Measurements from ENCODE around the gene LBH. TPM values are rescaled to one million over a fixed set of nuclear protein-coding genes. Genes with fewer than 3 reads are reported as not detected.

The LBH gene
- total and polyA plus RNA-seq, 2 donors (not counting 3 experiments of a cell fraction or from before 2014, with no cell fraction given): 5.3 to 5.5 TPM

DNA sequence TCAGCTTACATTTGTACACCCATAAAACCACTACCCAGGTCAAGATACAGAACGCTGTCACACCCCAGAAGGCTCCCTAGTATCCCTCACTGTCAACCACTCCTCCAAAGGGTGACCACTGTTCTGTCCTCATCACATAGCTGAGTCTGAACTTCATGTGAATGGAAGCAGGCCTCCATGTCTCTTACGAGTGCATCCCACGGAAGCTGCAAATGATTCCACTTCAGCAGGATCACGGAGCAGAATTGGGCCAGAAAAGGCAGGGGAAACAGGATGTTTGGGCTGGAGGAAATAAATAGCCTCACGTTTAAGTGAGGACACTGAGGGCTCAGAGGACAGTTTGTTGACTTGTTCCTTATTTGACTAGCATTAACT lies 38.4 kb downstream of the LBH start:
- DNase-seq (ENCODE audit: low read depth, low spot score) (no peak), FAIRE-seq (no peak)
- no peak overlapping the region for H2AFZ ChIP-seq (ENCODE audit: low read depth, low read length)
- no peak for TF ChIP-seq FOS (IDR thresholded peaks at IDR 0.05; ENCODE audit: borderline replicate concordance, insufficient read depth, low read length)
- TF ChIP-seq POLR2AphosphoS5 (IDR thresholded peaks at IDR 0.05; ENCODE audit: insufficient read depth, low read depth, low read length): no peak
- no peak overlapping the region for H3K4me2 ChIP-seq (ENCODE audit: insufficient read depth, low read length)
- BruUV-seq (replicated peaks): no TSS peak
- H3K36me3 ChIP-seq (ENCODE audit: control insufficient read depth in 2 of 2, extremely low read depth in 1 of 2, insufficient read depth in 2 of 2, low read length in 2 of 2): no peaks in the 10 kb centered on the region
- H3K27me3 ChIP-seq (ENCODE audit: control insufficient read depth in 2 of 2, insufficient read depth in 2 of 2, low read length in 2 of 2): no peaks in the 10 kb centered on the region
- no peak overlapping the region for H3K4me3 ChIP-seq (replicated peaks in 1 of 3; ENCODE audit: insufficient read depth in 1 of 3, low read depth in 1 of 3, low read length in 3 of 3)
- CTCF ChIA-PET: no interaction called here
- no peaks in the 10 kb centered on the region for H4K20me1 ChIP-seq (replicated peaks; ENCODE audit: control insufficient read depth, extremely low read depth, insufficient read depth, low read length)
- H3K9ac ChIP-seq (replicated peaks; ENCODE audit: extremely low read depth, insufficient read depth, low read length): no peak overlapping the region
- POLR2A ChIA-PET: no interaction called here
- H3K9me1 ChIP-seq (replicated peaks; ENCODE audit: control insufficient read depth, extremely low read depth, insufficient read depth, low read length): no peaks in the 10 kb centered on the region
- H3K9me3 ChIP-seq (replicated peaks; ENCODE audit: control insufficient read depth, insufficient read depth, low read length): no peaks in the 10 kb centered on the region
- intact Hi-C loops (cut with micrococcal nuclease) (loop anchor here (5.0 kb wide), 1 partner anchor 37 kb away; the partner anchor contains the start of gene LBH), dilution Hi-C loops (cut with MboI; ENCODE audit: extremely low pct_ligation_motif_present, low sequenced_read_pairs) (no loop called here)
- H3K27ac ChIP-seq (ENCODE audit: insufficient read depth, low read depth, low read length): no peak overlapping the region
- H3K4me1 ChIP-seq (ENCODE audit: control insufficient read depth, extremely low read depth, insufficient read depth, low read length): peaks cover 26% of the 10 kb centered on the region
- no peaks in the 10 kb centered on the region for H3K79me2 ChIP-seq (ENCODE audit: control insufficient read depth, insufficient read depth, low read length)

DNA sequence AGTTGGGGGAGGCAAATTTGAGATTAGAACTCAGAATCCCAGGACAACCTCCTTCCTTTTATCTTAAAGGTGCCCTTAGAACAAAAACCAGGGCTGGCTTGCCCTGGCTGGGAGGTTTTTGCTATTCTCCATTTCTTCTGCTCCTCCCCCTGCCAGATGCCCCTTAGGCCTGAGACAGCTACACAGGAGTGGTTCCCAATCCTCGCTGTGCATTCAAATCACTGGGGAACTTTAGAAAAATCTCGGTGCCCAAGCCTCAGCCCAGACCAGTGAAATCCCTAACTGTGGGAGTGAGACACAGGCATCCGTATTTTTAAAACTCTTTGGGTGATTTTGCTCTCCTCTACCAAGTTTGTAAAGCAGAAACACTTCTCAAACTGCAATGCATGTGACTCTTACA lies 38.8 kb downstream of the LBH start:
- Histone ChIP-seq H3K27me3 (ENCODE audit: control insufficient read depth in 2 of 2, insufficient read depth in 2 of 2, low read length in 2 of 2) (no peaks in the 10 kb centered on the region), H3K36me3 (ENCODE audit: control insufficient read depth in 2 of 2, extremely low read depth in 1 of 2, insufficient read depth in 2 of 2, low read length in 2 of 2) (no peaks in the 10 kb centered on the region), H3K4me2 (ENCODE audit: insufficient read depth, low read length) (no peak overlapping the region), H3K9me1 (replicated peaks; ENCODE audit: control insufficient read depth, extremely low read depth, insufficient read depth, low read length) (no peaks in the 10 kb centered on the region), H3K79me2 (ENCODE audit: control insufficient read depth, insufficient read depth, low read length) (no peaks in the 10 kb centered on the region), H3K27ac (ENCODE audit: insufficient read depth, low read depth, low read length) (no peak overlapping the region), H3K4me1 (ENCODE audit: control insufficient read depth, extremely low read depth, insufficient read depth, low read length) (peaks cover 30% of the 10 kb centered on the region), H3K9me3 (replicated peaks; ENCODE audit: control insufficient read depth, insufficient read depth, low read length) (no peaks in the 10 kb centered on the region), H2AFZ (ENCODE audit: low read depth, low read length) (no peak overlapping the region), H3K4me3 (replicated peaks in 1 of 3; ENCODE audit: insufficient read depth in 1 of 3, low read depth in 1 of 3, low read length in 3 of 3) (no peak overlapping the region), H3K9ac (replicated peaks; ENCODE audit: extremely low read depth, insufficient read depth, low read length) (no peak overlapping the region), H4K20me1 (replicated peaks; ENCODE audit: control insufficient read depth, extremely low read depth, insufficient read depth, low read length) (no peaks in the 10 kb centered on the region)
- FAIRE-seq (no peak), DNase-seq (ENCODE audit: low read depth, low spot score) (no peak)
- intact Hi-C loops (cut with micrococcal nuclease): loop anchor here (5.0 kb wide), 1 partner anchor 38 kb away; the partner anchor contains the start of gene LBH
- no TSS peak for BruUV-seq (replicated peaks)
- dilution Hi-C loops (cut with MboI; ENCODE audit: extremely low pct_ligation_motif_present, low sequenced_read_pairs): no loop called here
- ChIA-PET CTCF (no interaction called here), POLR2A (no interaction called here)
- no peak for TF ChIP-seq MYC (IDR thresholded peaks at IDR 0.05; ENCODE audit: low read depth, low read length)
- no peak for TF ChIP-seq GATA2 (IDR thresholded peaks at IDR 0.05; ENCODE audit: insufficient read depth, insufficient read length, low read depth, low read length)
- no peak for TF ChIP-seq POLR2A (IDR thresholded peaks at IDR 0.05; ENCODE audit: low read depth, low read length)
- TF ChIP-seq, protein P1, sequence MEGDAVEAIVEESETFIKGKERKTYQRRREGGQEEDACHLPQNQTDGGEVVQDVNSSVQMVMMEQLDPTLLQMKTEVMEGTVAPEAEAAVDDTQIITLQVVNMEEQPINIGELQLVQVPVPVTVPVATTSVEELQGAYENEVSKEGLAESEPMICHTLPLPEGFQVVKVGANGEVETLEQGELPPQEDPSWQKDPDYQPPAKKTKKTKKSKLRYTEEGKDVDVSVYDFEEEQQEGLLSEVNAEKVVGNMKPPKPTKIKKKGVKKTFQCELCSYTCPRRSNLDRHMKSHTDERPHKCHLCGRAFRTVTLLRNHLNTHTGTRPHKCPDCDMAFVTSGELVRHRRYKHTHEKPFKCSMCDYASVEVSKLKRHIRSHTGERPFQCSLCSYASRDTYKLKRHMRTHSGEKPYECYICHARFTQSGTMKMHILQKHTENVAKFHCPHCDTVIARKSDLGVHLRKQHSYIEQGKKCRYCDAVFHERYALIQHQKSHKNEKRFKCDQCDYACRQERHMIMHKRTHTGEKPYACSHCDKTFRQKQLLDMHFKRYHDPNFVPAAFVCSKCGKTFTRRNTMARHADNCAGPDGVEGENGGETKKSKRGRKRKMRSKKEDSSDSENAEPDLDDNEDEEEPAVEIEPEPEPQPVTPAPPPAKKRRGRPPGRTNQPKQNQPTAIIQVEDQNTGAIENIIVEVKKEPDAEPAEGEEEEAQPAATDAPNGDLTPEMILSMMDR (IDR thresholded peaks at IDR 0.05; ENCODE audit: extremely low read depth in 1 of 2, insufficient read depth in 1 of 2, low read depth in 1 of 2, low read length in 2 of 2): no peak
- TF ChIP-seq EZH2 (IDR thresholded peaks at IDR 0.05; ENCODE audit: borderline replicate concordance, low read depth, low read length, severe bottlenecking): no peak
- no peak for TF ChIP-seq JUN (IDR thresholded peaks at IDR 0.05; ENCODE audit: borderline replicate concordance, insufficient read depth, insufficient read length, low read depth)
- TF ChIP-seq, protein P2, sequence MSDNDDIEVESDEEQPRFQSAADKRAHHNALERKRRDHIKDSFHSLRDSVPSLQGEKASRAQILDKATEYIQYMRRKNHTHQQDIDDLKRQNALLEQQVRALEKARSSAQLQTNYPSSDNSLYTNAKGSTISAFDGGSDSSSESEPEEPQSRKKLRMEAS (IDR thresholded peaks at IDR 0.05; ENCODE audit: insufficient read depth, insufficient read length): no peak
- no peak for TF ChIP-seq POLR2AphosphoS5 (IDR thresholded peaks at IDR 0.05; ENCODE audit: insufficient read depth, low read depth, low read length)
- TF ChIP-seq FOS (IDR thresholded peaks at IDR 0.05; ENCODE audit: borderline replicate concordance, insufficient read depth, low read length): no peak

All from endothelial cell of umbilical vein (primary cell).